Activated CD8-positive, alpha-beta T cell treated with anti-CD3 and anti-CD28 coated beads, Interleukin-2, amount 10 ng/mL, durations not matched to agents 7 days and 5 days (primary cell): ENCODE results near the gene EPHB1. TPM values are rescaled to one million over a fixed set of nuclear protein-coding genes. Genes with fewer than 3 reads are reported as not detected.

Experiments used
- ATAC-seq: fragments of 150-1000 bp; cut with Tn5 transposase; one replicate; pipeline ENCODE4 v1.10.0; 2021; ENCODE audit warnings: moderate library complexity
- CTCF ChIA-PET: fragments of 350-600 bp; sonication (Branson Sonifier 250); formaldehyde crosslinking; loops from one replicate; lab custom pipeline; 2021; ENCODE audit warnings: antibody characterized with exemption; lab: Charles Lee
- POLR2A ChIA-PET: fragments of 350-600 bp; sonication (Branson Sonifier 250); formaldehyde crosslinking; loops from one replicate; lab custom pipeline; 2021; ENCODE audit warnings: antibody characterized with exemption; lab: Charles Lee
- DNase-seq: peaks from one replicate; pipeline ENCODE4 v3.0.0-alpha.2; 2020
- H3K27ac Mint-ChIP-seq: one replicate; pipeline ENCODE4 v1.8.0; 2021; ENCODE audit warnings: mild to moderate bottlenecking, mixed read lengths
- H3K27me3 Mint-ChIP-seq: one replicate; pipeline ENCODE4 v1.8.0; 2021; ENCODE audit warnings: low read depth, mixed read lengths
- H3K36me3 Mint-ChIP-seq: one replicate; pipeline ENCODE4 v1.8.0; 2021; ENCODE audit warnings: low read depth, mixed read lengths
- H3K4me1 Mint-ChIP-seq: one replicate; pipeline ENCODE4 v1.8.0; 2021; ENCODE audit warnings: low read depth, mixed read lengths
- H3K4me3 Mint-ChIP-seq: one replicate; pipeline ENCODE4 v1.8.0; 2021; ENCODE audit warnings: mild to moderate bottlenecking, mixed read lengths
- H3K9me3 Mint-ChIP-seq: one replicate; pipeline ENCODE4 v1.8.0; 2022; ENCODE audit warnings: mixed read lengths; ENCODE audit not compliant: insufficient read depth
- total RNA-seq, 2 experiments: library from RNA; stranded (reverse); gene quantifications; one replicate each; pipeline ENCODE4 v1.2.3, GENCODE V29; 2021

Gene EPHB1
- total RNA-seq, 2 experiments from 2014 or later, result 1.1 to 1.4 TPM

DNA sequence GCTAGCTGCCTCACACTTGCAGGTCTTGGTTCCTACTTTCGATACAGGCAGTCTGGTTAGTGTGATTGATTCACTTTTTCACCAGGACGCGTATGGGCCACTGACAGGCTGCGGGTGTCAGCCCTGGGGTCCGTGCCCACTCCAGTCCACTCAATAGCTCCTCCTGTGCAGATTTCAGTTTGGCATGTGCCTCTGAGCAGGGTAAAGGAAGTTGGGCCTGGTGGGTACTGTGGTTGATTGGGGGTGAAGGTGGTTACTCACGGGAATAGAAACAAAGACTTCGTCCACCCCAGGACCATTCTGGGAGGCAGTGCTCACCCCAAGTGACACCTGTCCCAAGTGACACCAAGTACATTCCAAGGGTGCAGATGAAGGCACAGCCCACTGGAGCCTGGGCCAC lies 62.3 kb downstream of the EPHB1 start:
- H3K27ac Mint-ChIP-seq, result no peak overlapping the region
- ATAC-seq, result no peak
- peaks cover 9% of the 10 kb centered on the region for H3K27me3 Mint-ChIP-seq
- no peak for DNase-seq
- no peak overlapping the region for H3K4me3 Mint-ChIP-seq
- CTCF ChIA-PET, result no interaction called here
- H3K4me1 Mint-ChIP-seq, result peaks cover 20% of the 10 kb centered on the region
- no peaks in the 10 kb centered on the region for H3K9me3 Mint-ChIP-seq
- POLR2A ChIA-PET, result no interaction called here
- no peaks in the 10 kb centered on the region for H3K36me3 Mint-ChIP-seq

DNA sequence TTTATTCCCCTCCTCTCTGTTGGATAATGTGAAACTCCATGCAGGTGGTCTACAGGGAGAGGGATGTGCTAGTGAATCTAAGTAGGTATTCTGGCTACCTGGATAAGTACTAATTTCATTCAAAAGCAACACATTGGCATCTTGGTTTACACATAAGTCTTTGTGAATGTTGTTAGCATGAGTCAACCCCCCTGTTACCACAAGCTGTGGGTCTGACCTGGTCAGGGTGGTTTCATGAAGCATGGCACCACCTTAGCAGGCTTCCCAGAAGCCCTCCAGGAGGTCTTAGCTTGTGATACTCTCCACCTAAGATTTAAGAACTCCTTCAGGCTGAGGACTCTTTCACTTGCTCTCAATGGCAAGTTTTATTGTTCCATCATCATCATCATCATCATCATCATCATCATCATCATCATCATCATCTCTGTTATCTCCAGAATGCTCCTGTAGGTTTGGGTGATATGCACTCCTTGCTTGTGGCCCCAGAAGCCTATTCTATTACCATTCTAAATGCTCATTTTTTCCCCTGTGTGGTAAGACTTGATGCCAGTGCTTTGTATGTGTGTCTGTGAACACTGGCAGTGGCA lies 62.8 kb downstream of the EPHB1 start:
- POLR2A ChIA-PET, result no interaction called here

DNA sequence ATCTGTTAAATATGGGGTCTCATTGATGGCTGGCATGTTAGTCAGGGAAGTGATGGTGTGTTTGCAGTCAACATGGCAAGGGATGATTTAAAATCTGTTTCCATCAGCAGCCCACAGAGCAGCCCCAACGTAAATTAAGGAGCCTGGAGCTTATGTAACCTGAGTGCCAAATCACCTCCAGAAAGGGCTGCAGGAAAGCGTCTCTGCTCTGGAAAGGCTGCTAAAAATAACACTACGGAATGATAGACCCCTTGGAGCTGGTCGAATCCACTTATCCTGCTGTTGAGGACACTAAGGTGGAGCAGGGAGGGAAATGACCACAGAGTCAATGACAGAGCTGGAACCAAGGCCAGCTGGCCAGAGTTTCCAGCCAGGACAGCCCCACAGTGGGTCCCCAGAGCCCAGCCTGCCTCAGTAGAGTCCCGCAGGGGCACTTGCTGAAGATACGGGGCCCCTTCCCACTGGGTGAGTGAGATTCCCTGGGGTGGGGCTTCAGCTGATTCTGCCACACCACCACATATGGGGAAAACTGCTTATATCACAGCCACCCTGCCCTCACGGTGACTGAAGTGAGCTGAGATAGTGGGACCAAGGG lies 63.5 kb downstream of the EPHB1 start:
- CTCF ChIA-PET, result no interaction called here
- DNase-seq, result no peak
- H3K4me3 Mint-ChIP-seq, result no peak overlapping the region
- no peak for ATAC-seq
- H3K9me3 Mint-ChIP-seq, result no peaks in the 10 kb centered on the region
- POLR2A ChIA-PET, result no interaction called here
- no peaks in the 10 kb centered on the region for H3K36me3 Mint-ChIP-seq
- H3K27me3 Mint-ChIP-seq, result peaks cover 9% of the 10 kb centered on the region
- H3K27ac Mint-ChIP-seq, result no peak overlapping the region
- H3K4me1 Mint-ChIP-seq, result peaks cover 8% of the 10 kb centered on the region

More for the DNA sequence above, 62.8 kb downstream of the EPHB1 start:
- CTCF ChIA-PET, result no interaction called here
- Mint-ChIP-seq H3K9me3 (no peaks in the 10 kb centered on the region), H3K27me3 (peaks cover 9% of the 10 kb centered on the region), H3K36me3 (no peaks in the 10 kb centered on the region), H3K4me1 (peaks cover 15% of the 10 kb centered on the region), H3K4me3 (no peak overlapping the region), H3K27ac (no peak overlapping the region)
- DNase-seq, result no peak
- ATAC-seq, result no peak

DNA sequence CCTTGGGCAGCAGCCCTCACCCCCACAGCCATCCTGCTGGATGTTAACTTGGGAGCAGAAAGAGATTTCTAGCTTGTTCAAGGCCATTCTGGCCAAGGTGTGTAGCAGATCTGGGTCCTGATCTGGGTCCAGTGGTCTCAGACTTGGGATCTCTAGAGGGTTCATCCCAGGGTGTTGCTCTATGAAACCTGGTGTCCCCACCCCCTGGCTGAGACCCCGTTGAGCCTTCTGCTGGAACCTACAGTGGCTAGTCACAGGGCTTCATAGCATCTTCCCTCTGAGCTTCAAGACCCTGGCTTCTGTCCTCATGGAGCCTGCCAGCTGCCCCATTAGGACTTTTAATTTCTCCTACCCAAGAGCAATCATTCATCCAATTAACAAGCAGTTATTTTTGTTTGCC lies 64.3 kb downstream of the EPHB1 start:
- POLR2A ChIA-PET, result no interaction called here
- H3K27ac Mint-ChIP-seq, result no peak overlapping the region
- H3K4me1 Mint-ChIP-seq, result peaks cover 7% of the 10 kb centered on the region
- CTCF ChIA-PET, result no interaction called here
- H3K4me3 Mint-ChIP-seq, result no peak overlapping the region
- DNase-seq (no peak), ATAC-seq (no peak)
- H3K36me3 Mint-ChIP-seq, result no peaks in the 10 kb centered on the region
- H3K27me3 Mint-ChIP-seq, result peaks cover 9% of the 10 kb centered on the region
- no peaks in the 10 kb centered on the region for H3K9me3 Mint-ChIP-seq

DNA sequence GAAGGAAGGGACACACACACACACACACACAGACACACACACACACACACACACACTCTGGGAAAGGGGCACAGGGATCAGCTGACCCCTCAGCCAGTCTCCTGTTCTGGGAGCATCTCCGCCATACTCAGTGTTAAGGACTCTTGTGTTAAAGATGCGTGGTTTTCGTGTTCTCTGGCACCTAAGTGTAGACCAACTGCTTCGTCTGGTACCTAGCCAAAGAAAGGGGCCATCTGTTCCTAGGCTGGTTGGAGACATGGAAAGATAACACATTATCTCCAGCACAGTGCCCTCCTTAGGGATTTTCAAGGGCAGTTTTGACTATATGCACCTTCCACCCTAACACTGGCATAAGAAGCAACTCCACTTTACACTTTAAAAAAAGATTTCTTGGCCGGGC lies 65.1 kb downstream of the EPHB1 start:
- Mint-ChIP-seq H3K27ac (no peak overlapping the region), H3K27me3 (peaks cover 12% of the 10 kb centered on the region), H3K4me1 (peaks cover 7% of the 10 kb centered on the region), H3K4me3 (no peak overlapping the region), H3K9me3 (no peaks in the 10 kb centered on the region), H3K36me3 (no peaks in the 10 kb centered on the region)
- POLR2A ChIA-PET, result no interaction called here
- DNase-seq (no peak), ATAC-seq (no peak)
- CTCF ChIA-PET, result no interaction called here

DNA sequence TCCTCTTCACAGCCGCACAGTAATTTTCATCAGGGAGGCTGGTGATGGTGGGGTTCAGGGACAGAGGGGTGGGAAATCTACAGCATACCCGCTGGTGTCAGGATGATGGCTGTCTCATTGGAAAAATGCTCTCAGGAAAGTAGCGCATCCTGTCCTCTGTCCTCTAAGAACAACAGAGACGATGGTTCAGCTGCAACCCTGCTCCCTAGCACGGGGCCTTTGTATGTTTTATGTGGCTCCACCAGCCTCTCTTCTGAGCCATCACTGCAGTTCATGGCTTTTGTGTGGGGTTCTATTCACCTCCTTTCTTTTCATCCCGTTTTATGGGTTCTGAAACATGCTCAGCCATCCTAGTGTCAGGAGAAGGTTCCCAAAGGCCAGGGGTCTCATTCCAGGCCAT lies 68.9 kb downstream of the EPHB1 start:
- ChIA-PET CTCF (no interaction called here), POLR2A (no interaction called here)
- peaks cover 12% of the 10 kb centered on the region for H3K27me3 Mint-ChIP-seq

DNA sequence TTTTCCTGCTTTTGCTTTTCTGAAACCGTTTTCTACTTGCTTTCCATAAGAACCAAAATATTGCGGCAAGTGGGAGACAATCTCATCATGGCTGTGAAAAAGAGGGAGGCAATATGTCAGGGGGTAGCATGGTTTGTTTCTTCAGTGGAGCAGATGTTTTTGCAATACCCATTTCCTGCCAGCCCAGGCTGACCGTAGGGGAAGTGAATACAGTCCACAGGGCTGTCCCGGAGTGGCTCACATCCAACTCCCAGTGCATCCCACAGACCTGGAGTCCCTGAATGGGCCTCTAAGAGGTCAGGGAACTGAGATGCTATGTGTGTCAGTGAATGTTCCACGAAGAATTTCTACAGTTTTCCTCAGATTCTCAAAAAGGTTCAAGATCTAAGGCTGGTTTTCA lies 69.6 kb downstream of the EPHB1 start:
- no peak for ATAC-seq
- ChIA-PET CTCF (no interaction called here), POLR2A (no interaction called here)

More for the DNA sequence above, 68.9 kb downstream of the EPHB1 start:
- ATAC-seq, result no peak
- no peak overlapping the region for H3K27ac Mint-ChIP-seq
- H3K9me3 Mint-ChIP-seq, result no peaks in the 10 kb centered on the region
- no peak overlapping the region for H3K4me3 Mint-ChIP-seq
- H3K36me3 Mint-ChIP-seq, result no peaks in the 10 kb centered on the region
- no peak for DNase-seq
- H3K4me1 Mint-ChIP-seq, result no peaks in the 10 kb centered on the region

DNA sequence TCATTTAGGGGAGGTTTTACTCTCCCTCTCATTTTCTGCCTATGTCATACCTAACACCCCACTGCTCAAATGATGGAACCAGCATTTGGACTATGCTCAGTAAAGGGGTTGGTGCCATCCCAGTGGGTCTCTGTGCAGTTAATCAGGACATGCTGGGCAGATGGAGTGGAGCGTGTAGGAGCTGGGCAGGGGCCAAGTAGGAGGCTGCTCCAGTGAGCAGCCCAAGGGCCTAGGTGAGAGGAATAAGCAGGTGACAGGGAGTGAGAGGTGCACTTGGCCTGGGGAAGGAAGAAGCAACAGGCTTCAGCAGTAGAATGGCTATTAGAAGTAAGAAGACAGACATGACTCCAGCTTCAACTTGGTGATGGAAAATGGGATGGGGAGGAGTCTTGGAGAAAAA lies 72.2 kb downstream of the EPHB1 start:
- ChIA-PET POLR2A (no interaction called here), CTCF (no interaction called here)
- Mint-ChIP-seq H3K27me3 (peaks cover 15% of the 10 kb centered on the region), H3K36me3 (no peaks in the 10 kb centered on the region), H3K4me1 (no peaks in the 10 kb centered on the region), H3K4me3 (no peak overlapping the region), H3K27ac (no peak overlapping the region), H3K9me3 (no peaks in the 10 kb centered on the region)
- no peak for DNase-seq
- ATAC-seq, result no peak

More for the DNA sequence above, 69.6 kb downstream of the EPHB1 start:
- Mint-ChIP-seq H3K4me1 (no peaks in the 10 kb centered on the region), H3K27ac (no peak overlapping the region), H3K27me3 (peaks cover 15% of the 10 kb centered on the region), H3K36me3 (no peaks in the 10 kb centered on the region), H3K9me3 (no peaks in the 10 kb centered on the region), H3K4me3 (no peak overlapping the region)
- no peak for DNase-seq

DNA sequence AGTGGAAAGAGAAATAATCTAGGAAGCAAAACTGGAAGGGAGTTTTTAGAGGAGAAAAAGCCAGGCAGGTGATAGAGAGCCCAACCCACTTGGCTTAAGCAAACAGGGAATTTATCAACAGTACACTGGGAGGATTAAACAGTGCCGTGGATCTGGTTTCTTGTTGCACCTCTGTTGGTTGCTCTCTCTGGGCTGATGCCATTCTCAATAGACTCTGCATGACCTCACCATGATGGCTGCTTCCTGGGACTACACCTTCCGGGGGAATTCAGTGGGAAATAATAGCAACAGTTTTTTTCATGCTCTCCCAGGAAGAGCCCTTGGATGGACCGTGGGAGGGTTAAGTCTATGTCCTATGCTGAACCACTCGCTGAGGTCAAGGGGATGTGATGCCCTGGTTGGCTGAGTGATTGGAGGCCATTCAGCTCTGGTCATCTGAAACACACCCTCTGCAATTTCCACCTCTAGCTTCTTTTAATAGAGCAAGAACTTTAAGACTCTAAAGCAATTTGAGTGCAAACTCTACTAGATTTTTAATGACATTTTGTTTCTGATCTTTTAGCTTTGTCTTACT lies 74.2 kb downstream of the EPHB1 start:
- no peaks in the 10 kb centered on the region for H3K36me3 Mint-ChIP-seq
- DNase-seq (no peak), ATAC-seq (no peak)
- peaks cover 15% of the 10 kb centered on the region for H3K27me3 Mint-ChIP-seq
- H3K27ac Mint-ChIP-seq, result no peak overlapping the region
- no peak overlapping the region for H3K4me3 Mint-ChIP-seq
- ChIA-PET CTCF (no interaction called here), POLR2A (no interaction called here)
- no peaks in the 10 kb centered on the region for H3K4me1 Mint-ChIP-seq
- no peaks in the 10 kb centered on the region for H3K9me3 Mint-ChIP-seq

DNA sequence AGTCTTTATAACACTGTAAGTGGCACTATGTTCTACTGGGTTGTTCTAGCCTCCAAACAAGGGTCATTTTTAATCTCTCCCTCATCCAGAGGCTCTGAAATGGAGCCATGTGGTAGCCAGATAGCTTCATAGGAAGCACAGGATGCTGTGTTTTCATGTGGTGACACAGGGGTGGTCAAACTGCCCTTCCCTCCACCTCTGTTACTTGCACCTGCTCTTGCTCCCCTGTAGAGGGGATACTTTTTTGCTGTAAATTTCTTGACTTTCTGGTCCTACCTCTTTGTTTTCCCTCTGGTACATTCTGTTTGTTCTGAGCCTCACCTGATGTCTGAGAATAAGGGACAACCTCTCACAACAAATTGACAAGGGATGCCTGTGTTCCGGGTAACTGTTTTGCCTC lies 76.8 kb downstream of the EPHB1 start:
- ChIA-PET POLR2A (no interaction called here), CTCF (no interaction called here)
- Mint-ChIP-seq H3K36me3 (no peaks in the 10 kb centered on the region), H3K27me3 (peaks cover 7% of the 10 kb centered on the region), H3K4me3 (no peak overlapping the region), H3K4me1 (no peaks in the 10 kb centered on the region), H3K9me3 (no peaks in the 10 kb centered on the region), H3K27ac (no peak overlapping the region)
- ATAC-seq (no peak), DNase-seq (no peak)

DNA sequence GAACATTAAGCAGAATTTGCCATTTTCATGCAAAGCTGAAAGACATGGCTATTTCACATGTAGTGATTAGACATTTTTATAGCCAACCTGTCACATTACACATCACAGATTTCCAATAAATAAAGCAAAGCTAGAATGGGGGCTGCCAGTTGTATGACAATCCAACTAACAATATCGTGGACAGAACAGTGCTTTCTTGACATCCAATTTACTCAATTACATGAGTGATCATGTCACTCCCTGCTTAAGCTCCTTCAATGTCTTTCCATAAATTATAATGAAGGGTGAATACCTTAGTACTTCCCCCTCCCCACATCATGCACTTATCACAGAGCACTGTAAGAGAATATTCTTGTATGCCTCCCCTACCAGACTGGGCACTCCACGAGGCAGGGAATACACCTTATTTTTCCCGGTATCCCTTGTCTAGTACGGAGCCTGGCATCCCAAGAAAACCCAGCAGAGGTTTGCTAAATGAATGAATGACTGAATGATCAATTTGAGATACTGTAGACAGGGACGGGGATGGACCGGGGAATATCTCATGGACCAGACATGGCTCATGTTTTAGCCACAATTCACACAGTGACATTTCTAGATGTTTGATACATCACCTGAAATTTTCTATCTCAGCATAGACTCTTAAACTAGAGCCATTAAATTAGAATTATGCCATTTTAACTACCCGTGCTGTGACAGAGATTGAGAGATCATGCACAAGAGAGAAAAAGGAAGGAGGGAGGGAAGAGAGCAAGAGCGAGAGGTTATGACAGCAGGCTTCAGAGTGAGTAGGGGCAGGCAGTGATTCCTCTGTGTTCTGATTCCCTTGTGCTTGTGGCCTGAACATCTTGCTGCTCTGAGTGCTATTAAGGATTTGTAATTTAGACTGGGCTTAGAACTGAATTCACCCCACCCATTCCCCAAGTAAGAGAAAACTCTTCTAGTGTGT lies 77.7 kb downstream of the EPHB1 start:
- ChIA-PET CTCF (no interaction called here), POLR2A (no interaction called here)
- Mint-ChIP-seq H3K27me3 (peaks cover 4% of the 10 kb centered on the region), H3K9me3 (no peaks in the 10 kb centered on the region), H3K36me3 (no peaks in the 10 kb centered on the region), H3K4me1 (no peaks in the 10 kb centered on the region), H3K27ac (no peak overlapping the region), H3K4me3 (no peak overlapping the region)
- no peak for DNase-seq
- no peak for ATAC-seq

DNA sequence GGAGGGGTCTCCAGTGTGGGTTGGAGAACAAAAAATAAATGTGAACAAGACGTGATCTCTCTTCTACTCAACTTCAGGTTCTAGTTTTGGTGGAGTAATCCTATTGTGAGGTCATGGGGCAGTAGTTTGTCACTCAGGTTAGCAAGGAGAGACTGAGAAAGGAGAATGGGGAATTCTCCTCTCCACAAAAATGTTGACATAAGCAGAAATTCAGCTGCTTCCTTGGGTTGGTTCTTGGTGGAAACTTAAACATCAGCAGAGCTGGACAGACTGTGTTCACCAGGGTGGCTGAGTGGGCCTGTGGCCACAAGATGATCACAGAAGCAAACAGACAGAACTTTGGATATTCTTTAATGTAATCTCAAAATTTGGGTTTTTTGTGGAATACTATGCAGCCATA lies 78.7 kb downstream of the EPHB1 start:
- H3K9me3 Mint-ChIP-seq, result no peaks in the 10 kb centered on the region
- CTCF ChIA-PET, result no interaction called here
- DNase-seq, result no peak

More for the DNA sequence above, 78.7 kb downstream of the EPHB1 start:
- H3K27ac Mint-ChIP-seq, result no peak overlapping the region
- ATAC-seq, result no peak
- POLR2A ChIA-PET, result no interaction called here
- H3K36me3 Mint-ChIP-seq, result no peaks in the 10 kb centered on the region
- peaks cover 4% of the 10 kb centered on the region for H3K27me3 Mint-ChIP-seq
- no peak overlapping the region for H3K4me3 Mint-ChIP-seq
- no peaks in the 10 kb centered on the region for H3K4me1 Mint-ChIP-seq
